ENCODE results near the gene OR6S1.

DNA sequence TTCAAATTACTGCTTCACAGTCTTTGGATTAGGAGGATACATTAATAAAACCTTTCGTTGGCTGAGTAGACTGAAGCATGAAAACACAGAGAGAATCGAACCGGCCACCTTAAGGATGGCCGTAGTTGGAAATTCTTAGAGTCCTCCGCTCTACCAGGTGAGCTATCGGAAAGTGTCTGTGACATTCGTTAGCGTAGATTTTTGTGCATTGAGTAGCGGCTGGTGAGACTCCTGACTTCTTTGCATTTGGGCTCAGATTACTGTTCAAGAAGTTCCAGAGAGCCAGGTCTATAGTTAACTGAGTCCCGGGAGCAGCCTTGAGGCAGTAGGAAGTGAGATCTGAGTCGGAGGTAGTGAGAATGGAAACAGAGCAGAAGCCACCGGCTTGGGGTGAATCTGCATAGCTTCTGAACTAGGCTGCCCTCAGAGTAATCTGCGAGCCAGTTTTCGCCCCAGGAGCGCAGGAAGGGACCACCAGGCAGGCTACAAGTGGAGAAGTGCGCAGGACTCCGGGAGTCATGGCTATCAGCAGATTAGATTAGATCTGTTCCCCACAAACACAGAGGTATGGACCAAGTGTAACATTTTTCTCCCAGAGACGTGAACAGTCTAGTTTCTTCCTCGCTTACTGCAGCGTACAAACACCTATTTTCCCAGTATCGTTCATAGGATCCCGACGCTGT, 11.0 kb downstream of the OR6S1 start:
- TF ChIP-seq, protein P1, sequence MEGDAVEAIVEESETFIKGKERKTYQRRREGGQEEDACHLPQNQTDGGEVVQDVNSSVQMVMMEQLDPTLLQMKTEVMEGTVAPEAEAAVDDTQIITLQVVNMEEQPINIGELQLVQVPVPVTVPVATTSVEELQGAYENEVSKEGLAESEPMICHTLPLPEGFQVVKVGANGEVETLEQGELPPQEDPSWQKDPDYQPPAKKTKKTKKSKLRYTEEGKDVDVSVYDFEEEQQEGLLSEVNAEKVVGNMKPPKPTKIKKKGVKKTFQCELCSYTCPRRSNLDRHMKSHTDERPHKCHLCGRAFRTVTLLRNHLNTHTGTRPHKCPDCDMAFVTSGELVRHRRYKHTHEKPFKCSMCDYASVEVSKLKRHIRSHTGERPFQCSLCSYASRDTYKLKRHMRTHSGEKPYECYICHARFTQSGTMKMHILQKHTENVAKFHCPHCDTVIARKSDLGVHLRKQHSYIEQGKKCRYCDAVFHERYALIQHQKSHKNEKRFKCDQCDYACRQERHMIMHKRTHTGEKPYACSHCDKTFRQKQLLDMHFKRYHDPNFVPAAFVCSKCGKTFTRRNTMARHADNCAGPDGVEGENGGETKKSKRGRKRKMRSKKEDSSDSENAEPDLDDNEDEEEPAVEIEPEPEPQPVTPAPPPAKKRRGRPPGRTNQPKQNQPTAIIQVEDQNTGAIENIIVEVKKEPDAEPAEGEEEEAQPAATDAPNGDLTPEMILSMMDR (IDR thresholded peaks at IDR 0.05; ENCODE audit: low read length): no peak
- TF ChIP-seq EZH2phosphoT487 (IDR thresholded peaks at IDR 0.05; ENCODE audit: low read length): no peak

Data from MM.1S (cell line).